Lung microvascular endothelial cell (primary cell): ENCODE measurements around the gene BET1L. TPM values are rescaled to one million over a fixed set of nuclear protein-coding genes. Genes with fewer than 3 reads are reported as not detected.

Experiments
- DNase-seq, 2 donors: peaks; one replicate each; pipeline versions ENCODE4 v3.0.0 to v3.0.0-alpha.2; 2010; ENCODE audit warnings: low read depth in 2 of 2
- total RNA-seq: library from RNA; depleted of rRNA; stranded (reverse); fragments of >200 nt; gene quantifications from 2 replicates; pipeline ENCODE4 v1.2.1, GENCODE V29; 2014

Gene BET1L
- total RNA-seq, 1 donor from 2014 or later, result 11.3 TPM

DNA sequence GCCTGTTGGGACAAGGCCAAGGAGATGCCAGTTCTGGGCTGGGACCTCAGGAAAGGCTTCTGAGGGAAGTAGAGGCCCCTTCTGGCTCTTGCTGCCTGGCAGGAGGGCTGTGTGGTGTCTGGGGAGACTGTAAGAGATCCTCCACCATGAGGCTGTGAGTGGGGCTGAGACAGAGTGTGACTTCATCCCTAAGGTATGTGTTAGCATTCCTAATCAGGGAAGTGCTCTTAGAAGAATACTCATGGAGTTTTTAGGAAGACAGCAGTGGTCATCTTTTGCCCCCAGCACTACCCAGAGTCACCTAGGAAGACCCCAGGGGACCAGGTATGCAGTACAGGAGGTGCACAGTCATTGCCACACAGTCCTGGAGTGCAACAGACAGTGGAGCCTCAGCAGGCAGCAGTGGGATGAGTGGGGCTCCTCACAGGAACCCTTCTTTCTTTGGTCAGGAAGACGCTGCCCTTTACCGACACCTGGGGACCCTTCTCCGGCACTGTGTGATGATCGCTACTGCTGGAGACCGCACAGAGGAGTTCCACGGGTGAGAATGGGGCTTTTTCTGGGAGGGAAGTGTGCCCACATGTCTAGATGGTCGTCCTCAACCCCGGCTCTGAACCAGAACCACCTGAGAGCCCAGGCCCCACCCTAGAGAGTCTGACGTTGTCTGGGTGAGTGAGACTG is 3.1 kb upstream of the BET1L start:
- peak in 1 of 2 donors; percentile 64 for DNase-seq

DNA sequence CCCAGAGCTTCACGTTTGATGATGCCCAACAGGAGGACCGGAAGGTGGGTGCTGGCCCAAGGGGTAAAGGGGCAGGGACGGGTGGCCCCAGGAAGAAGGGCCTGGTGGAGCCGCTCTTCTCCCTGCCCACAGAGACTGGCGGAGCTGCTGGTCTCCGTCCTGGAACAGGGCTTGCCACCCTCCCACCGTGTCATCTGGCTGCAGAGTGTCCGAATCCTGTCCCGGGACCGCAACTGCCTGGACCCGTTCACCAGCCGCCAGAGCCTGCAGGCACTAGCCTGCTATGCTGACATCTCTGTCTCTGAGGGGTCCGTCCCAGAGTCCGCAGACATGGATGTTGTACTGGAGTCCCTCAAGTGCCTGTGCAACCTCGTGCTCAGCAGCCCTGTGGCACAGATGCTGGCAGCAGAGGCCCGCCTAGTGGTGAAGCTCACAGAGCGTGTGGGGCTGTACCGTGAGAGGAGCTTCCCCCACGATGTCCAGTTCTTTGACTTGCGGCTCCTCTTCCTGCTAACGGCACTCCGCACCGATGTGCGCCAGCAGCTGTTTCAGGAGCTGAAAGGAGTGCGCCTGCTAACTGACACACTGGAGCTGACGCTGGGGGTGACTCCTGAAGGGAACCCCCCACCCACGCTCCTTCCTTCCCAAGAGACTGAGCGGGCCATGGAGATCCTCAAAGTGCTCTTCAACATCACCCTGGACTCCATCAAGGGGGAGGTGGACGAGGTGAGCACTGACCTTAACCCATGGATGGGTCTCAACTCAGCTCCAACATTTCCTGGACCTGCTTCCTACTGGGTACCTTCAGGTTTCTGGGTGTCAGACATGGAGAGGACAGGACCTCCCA is 2.3 kb upstream of the BET1L start:
- DNase-seq, result peak; percentile 28 to 31

DNA sequence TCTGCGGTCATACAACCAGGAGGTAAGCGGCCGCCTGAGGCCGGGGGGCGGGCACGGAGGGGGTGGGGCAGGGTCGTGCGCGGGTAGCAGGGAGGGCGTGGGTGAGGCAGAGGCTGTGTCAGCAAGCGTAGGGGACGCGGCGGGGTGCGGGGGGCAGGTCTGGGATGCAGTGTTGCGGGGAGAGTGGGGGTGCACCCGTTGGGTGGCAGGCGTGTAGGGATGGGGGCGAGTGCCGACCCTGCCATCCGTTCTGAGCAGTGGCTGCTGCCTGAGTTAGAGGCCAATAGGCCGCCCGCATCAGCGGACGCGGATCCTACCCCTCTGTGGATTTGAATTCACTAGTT is 1.7 kb upstream of the BET1L start:
- DNase-seq, result peak in 1 of 2 donors; percentile 15

DNA sequence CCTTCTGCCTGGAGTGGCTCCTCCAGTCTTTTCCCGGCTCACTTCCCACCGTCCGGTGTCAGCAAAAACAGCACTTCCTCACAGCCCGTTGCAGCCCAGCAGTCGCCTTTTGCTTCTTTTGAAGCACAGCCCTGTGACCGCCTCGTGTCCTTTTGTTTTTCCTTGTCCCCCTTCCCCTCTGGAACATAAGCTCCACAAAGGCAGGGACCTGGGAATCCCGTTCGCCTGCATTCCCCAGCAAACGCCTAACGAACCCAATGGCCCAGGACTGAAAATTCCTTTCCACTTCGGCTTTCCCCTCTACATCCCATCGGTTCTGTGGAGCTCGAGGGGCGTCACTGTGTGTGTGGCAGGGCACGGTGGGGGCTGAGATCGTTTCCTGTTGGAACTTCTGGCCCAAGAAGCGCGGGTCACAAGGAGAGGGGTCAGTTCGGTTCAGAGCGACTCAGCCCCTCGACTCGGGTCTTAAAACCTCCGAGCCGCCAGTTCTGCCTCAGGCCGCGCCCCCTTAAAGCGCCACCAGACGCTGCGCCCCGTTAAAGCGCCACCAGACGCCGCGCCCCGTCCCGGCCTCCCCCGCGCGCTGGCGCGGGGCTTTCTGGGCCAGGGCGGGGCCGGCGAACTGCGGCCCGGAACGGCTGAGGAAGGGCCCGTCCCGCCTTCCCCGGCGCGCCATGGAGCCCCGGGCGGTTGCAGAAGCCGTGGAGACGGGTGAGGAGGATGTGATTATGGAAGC is 1.1 kb upstream of the BET1L start:
- DNase-seq, result peak; percentile 78 to 83

DNA sequence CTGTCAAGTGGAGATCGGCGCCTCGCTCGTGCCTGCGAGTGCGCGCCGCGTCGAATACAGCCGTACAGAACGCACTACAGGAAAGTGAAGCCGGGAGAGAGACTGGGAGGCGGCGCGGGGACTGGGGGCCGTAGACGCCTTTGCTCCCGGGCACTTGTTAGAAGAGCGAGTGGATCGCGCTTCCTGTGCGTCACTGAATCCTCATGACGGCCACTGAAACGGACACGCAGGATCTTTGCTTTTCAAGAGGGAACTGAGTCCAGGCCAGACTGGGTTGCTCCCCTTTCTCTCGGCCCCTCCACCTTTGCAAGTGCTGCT is 623 bp upstream of the BET1L start:
- peak; percentile 83 to 87 for DNase-seq

DNA sequence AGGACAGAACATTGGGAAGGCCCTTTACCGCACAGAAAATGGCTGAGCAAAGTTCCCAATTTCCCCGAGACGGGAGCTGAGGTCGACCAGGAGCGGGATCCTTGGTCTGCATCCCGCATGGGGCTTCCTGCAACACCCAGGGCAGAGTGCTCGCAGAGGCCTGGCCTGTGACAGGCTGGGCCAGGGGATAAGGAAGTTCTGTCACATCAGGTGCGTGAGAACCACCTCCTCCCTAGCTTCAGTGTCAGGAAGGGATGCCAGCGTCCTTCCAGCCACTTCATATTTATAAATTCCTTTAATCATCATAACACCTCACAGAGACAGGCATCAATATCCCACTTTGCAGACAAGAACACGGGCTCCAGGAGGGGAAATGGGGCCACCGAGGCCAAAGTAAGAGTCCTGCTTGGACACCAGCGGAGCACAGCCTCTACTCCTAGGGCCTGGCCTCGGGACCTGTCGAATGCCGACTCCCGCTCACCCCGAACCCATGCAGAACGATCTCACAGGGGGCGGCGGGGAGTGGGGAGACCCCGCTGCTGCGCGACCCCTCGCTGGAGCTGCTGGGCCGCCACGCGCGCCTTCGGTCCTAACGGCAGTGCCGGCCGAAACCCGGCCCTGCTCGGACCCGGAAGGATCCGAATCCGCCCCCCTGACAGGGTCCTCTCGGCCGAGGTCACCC is 532 bp downstream of the BET1L start:
- DNase-seq, result peak; percentile 41 to 51

DNA sequence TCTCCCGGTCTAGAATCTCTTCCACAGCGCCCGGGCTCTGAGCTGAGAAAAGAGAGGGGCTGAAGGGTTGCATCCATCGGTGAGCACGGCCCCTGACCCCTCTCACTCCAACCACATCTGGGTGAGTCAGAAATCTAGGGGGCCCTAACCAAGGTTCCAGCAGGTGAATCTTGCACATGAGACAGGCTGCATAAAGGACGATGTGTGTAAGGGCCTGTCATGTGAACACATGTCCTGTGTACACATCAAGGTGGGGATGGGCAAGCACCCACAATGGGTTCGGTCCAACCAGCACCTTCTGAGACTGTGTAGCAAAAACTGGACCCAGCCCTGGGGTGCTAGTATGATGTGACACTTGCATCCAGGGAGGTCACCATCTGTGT is 1.2 kb downstream of the BET1L start:
- peak in 1 of 2 donors; percentile 2 for DNase-seq

DNA sequence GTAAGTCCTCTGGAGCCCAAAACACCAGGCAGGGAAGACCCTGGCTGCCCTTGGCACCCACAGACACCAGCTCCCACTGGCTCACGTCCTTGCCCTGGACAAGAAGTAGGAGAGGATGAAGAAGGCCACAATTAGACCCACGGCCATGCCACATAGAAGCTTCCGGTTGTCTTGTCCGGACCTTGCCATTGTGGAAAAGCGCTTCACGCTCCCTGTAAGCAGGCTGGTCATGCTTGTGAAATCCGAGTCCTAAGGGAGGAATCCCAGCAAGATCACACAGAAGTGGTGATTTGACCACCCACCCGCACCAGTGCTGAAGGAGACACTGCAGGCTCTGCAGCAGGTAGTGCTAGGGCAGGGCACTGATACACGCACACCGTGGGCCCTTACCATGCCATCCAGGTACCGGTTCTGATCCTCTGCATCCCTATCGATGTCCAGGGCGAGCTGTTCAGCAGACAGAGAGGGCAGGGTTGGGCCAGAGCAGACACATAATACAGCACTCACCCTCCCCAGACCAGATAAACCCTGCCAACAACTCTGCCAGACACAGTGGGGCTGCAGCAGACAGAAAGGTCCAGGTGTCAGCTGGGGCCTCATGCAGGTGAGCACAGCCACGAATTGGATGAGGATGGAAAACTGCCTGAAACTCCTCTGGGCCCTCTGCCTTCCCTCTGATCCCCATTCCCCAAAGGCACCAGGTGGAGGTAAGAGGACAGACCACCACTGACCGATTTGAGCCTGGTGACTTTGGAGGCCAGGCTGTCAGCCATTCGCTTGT is 1.8 kb downstream of the BET1L start:
- no peak for DNase-seq

DNA sequence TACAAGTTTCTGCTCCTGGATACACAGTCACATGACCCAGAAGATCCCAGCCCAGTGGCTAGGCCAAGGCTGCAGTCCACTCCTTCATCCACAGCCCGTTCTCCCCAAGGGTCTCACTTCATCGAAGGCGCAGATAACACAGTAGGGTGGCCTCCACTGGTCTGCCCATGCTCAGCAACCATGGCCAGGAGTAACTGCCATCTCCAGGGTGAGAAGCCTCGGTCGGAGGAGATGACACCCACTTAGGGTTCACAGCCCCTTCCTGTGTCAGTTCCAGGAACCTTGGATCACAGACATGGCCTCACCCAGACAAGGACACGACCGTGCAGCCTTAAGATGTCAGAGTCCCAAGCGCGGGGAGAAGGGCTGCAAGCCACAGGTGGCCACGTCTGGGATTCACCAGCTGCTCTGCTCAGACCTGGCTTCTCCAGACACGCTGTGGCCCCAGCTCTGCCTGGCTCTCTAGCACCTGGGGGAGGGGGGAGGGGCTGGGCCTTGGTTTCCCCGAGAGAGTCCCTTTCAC is 2.6 kb downstream of the BET1L start:
- DNase-seq, result no peak

DNA sequence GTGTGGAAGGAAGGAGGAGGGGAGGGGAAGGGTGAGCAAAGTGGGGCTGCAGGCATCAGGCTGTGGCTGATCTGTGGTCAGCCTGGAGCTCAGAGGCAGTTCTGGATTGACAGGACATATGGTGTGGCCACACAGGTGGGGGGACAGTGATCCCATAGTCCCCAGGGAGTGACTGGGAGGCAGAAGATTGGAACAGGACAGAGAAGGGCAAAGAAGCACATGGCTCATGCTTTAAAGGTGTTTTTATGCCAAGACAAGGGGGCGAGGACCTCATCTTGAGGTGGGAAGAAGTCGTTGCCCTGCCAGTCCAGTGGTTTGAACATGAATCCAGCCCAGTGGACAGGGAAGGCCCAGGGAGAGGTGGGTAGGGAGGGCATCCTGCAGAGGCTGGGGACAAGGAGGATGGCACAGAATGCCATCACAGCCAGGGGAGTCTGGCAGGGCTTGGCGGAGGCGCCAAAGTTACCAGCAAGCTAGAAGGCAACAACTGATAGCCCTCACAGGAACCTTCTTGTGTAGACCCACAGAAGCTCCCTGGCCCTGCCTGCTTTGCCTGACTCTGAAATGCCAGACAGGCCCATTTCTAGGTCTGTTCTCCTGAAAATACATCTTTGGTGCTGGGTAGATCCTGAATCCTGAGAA is 3.1 kb downstream of the BET1L start:
- no peak for DNase-seq

DNA sequence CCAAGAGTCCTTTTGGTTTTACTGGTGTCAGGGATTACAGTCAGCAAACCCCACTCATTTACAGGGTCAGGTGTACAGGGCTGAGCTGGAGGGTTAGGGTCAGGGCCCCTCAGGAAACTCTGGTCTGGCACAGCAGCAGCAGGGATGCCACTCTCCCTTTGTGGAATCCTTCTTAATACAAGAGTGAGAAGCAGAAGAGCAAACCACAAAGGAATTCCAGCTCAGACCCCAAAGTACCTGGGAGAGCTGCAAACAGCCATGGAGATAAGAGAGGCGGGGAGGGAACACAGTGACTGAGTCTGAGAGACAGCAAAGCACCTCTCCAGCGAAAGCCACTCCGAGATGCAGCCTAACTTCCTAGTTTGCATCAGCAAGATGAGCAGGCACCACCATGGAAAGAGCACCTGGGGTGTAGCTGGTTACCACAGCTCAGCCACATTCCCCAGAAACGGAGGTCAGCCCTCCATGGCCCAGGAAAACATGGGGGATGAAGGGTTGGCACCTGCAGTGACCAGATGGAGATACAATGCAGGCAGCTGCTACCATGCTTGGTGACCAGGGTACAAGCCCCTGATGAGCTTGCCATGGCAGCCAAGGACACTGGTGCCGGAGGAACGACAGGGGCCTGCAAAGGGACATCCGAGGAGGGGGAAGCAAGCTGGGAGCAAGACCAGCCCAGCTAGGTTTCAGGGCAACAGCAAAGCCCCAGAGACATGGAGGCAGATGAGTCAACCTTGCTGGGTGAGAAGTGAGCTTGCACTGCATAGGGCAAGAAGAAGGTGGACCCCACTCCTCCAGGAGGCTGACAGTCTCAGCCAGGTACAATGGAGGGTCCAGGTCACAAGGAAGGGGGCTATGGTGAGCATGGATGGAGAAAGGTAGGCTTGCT is 3.9 kb downstream of the BET1L start:
- DNase-seq, result no peak

DNA sequence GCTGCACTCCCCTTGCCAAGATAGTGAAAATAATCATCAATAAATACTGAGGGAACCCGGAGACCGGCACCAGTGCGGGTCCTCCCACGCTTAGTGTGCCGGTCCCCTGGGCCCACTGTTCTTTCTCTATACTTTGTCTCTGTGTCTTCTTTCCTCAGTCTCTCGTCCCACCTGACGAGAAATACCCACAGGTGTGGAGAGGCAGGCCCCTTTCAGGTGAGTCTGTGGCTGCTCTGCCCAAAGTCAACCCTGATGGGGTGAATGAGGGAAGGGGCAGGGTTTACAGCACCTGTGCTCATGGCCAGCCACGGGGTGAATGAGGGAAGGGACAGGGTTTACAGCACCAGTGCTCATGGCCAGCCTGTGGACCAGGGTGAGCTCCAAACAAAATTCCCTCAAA is 4.7 kb downstream of the BET1L start:
- no peak for DNase-seq

DNA sequence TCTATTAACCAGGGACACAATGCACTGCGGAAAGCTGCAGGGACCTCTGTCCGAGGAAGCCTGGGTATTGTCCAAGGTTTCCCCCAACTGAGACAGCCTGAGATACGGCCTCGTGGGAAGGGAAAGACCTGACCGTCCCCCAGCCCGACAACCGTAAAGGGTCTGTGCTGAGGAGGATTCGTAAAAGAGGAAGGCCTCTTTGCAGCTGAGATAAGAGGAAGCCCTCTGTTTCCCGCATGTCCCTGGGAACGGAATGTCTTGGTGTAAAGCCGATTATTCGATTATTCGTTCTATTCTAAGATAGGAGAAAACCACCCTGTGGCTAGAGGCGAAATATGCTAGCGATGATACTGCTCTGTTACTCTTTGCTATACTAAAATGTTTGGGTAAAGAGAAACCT is 5.2 kb downstream of the BET1L start:
- DNase-seq, result no peak

DNA sequence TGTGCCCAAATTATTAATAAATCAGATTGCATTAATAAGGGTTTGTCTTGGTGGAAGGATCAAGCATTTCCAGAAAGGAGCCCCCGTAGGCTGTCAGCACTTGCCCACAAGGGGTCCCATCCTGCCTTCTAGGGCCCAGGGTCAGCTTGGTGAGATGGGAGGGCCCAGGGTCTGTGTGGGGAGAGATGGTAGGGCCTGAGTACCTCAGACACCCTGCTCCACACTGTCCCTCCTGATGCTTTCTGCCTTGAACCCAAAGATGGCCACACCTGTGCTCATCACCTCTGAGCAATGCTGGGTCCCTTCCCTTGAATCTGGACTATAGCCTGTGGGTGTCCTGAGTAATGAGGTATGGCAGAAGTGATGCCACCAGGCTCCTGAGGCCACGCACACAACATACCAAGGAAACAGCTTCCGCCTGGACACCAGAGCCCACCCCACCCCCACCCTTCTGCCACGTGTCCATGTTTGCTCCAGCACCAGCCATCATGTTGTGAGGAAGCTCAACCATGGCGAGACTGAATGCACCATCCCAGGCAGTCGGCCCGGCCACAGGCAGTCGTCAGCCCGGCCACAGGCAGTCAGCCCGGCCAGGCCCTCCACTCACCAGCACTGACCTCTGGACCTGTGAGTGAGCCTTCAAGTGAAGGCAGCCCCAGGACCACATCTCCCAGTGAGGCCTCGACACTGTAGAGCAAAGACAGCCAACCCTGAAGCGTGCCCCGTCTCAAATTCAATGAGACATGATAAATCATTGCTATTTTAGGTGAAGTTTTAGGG is 6.8 kb downstream of the BET1L start:
- no peak for DNase-seq

DNA sequence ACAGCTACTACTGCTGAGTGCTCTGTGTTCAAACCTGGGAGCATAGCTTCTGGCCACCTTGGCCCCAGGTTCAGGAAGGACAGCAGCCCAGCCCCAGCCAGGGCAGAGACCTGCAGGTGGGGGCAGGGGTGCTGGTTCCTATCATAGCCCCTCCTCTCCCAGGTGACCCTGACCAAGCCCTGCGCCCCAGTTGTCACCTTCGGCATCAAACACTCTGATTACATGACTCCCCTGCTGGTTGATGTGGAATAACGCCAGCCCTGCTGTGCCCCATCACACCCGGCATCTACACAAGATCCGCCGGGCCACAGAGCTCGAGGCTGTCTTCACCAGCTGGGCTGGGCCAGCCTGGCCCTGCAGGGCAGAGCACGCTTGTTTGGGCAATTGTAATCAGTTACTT is 7.4 kb downstream of the BET1L start:
- DNase-seq, result no peak

DNA sequence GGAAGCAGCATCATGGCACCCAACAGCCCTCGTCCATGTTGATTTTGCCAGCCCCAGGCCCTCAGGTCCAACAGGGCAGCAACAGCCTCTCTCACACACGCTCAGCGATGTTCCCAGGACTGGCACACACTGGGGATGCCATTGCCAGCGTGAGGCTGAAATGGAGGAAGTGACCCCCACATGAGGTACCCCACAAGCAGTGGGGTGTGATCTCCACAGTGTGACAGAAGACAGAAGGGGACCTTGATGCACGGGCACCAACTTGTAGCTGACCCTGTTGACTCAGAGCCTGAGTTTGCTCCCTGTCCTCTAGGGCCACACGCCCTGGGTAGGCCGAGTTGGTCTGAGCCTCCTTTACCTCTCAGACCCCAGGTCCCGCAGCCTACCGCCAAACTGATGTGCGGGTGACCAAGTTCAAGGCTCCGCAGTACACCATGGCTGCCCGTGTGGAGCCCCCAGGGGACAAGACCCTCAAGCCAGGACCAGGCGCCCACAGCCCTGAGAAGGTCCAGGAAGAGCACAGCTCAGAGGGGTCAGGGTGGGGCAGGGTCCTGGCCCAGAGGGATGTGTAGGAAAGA is 8.1 kb downstream of the BET1L start:
- no peak for DNase-seq

DNA sequence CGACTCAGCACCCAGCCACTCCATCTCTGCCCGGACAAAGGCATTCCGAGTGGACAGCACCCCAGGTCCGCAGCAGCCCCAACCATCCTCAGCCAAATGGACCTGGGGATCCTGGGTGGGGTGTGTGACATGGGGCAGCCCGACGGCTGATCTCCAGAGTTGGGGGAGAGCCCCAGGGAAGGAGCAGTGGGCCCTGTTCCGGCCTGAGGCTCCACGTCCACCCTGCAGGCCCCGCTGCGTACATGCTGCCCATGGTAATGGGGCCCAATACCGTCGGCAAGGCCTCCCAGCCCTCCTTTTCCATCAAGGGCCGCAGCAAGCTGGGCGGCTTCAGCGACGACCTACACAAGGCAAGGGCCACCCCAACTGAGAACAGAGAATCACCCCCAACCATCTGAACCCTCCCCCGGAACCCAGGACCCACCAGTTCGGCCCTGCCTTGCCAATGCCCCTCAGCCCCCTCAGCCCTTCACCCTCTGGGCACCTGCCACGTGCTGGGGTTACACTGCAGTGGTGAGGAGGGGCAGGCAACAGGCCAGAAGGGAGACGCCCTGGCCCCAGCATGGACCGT is 8.9 kb downstream of the BET1L start:
- no peak for DNase-seq

DNA sequence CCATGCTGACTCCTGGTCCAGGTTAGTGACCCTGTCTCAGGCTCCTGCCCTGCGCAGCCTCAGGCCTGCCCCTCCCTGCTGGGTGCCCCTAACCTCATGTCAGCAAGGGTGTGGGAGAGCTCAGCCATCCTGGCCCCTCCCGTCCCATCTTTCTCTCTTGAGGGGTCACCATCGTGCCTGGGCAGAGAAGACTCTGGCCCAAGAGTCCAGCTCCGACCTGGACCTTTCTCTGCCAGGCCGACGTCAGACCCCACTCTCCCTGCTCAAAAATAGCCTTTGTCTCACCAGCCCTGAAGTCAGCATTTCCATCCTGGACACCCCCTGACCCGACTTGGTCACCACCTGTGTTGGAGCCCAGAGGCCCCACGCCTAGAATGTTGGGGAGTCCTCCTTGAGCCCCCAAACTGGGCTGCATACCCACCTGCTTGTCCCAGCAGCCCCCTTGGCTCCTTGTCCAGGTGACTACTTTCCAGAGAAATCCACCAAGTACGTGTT is 9.4 kb downstream of the BET1L start:
- no peak for DNase-seq
